Hepatocyte (in vitro differentiated cells): ENCODE data around the gene MYO1H. TPM values are rescaled to one million over a fixed set of nuclear protein-coding genes. Genes with fewer than 3 reads are reported as not detected.

Experiments
- DNase-seq: peaks from one replicate; pipeline ENCODE4 v3.0.0-alpha.2; 2016; ENCODE audit warnings: low spot score
- H2AFZ ChIP-seq: fragments of 200-600 bp; sonication (generic); 2 replicates; pipeline ENCODE4 v1.6.0; 2016; ENCODE audit warnings: antibody characterized with exemption, mild to moderate bottlenecking
- H3K27ac ChIP-seq: fragments of 200-600 bp; sonication (generic); 2 replicates; pipeline ENCODE4 v1.5.1; 2016; ENCODE audit warnings: mild to moderate bottlenecking
- H3K27me3 ChIP-seq: fragments of 200-600 bp; sonication (generic); 2 replicates; pipeline ENCODE4 v1.6.1; 2016
- H3K36me3 ChIP-seq: fragments of 200-600 bp; sonication (generic); replicated peaks from 2 replicates; pipeline ENCODE4 v1.5.1; 2016; ENCODE audit warnings: low read depth; ENCODE audit not compliant: insufficient read depth
- H3K4me1 ChIP-seq: fragments of 200-600 bp; sonication (generic); 2 replicates; pipeline ENCODE4 v1.5.1; 2016; ENCODE audit warnings: mild to moderate bottlenecking, moderate library complexity; ENCODE audit not compliant: insufficient read depth
- H3K4me2 ChIP-seq: fragments of 200-600 bp; sonication (generic); 2 replicates; pipeline ENCODE4 v1.6.0; 2016
- H3K4me3 ChIP-seq: fragments of 200-600 bp; sonication (generic); 2 replicates; pipeline ENCODE4 v1.5.1; 2016; ENCODE audit warnings: mild to moderate bottlenecking
- H3K79me2 ChIP-seq: fragments of 200-600 bp; sonication (generic); 2 replicates; pipeline ENCODE4 v1.6.0; 2017; ENCODE audit warnings: mild to moderate bottlenecking
- H3K9me2 ChIP-seq: fragments of 200-600 bp; sonication (generic); replicated peaks from 2 replicates; pipeline ENCODE4 v1.6.0; 2017; ENCODE audit warnings: mild to moderate bottlenecking; ENCODE audit not compliant: insufficient read depth
- H3K9me3 ChIP-seq: fragments of 200-600 bp; sonication (generic); 2 replicates; pipeline ENCODE4 v1.5.1; 2016; ENCODE audit warnings: low read depth, mild to moderate bottlenecking
- H4K20me1 ChIP-seq: fragments of 200-600 bp; sonication (generic); 2 replicates; pipeline ENCODE4 v1.6.0; 2016; ENCODE audit warnings: mild to moderate bottlenecking; ENCODE audit not compliant: insufficient read depth, poor library complexity, severe bottlenecking
- CTCF ChIP-seq: fragments of 200-600 bp; sonication (generic); IDR thresholded peaks from 2 replicates; pipeline ENCODE4 v1.5.1; 2016; ENCODE audit warnings: antibody characterized with exemption, mild to moderate bottlenecking; ENCODE audit not compliant: poor library complexity
- EZH2 ChIP-seq: fragments of 200-600 bp; sonication (generic); IDR thresholded peaks from 2 replicates; pipeline ENCODE4 v1.6.1; 2016; ENCODE audit warnings: antibody characterized with exemption, mild to moderate bottlenecking, borderline replicate concordance
- EZH2phosphoT487 ChIP-seq: fragments of 200-600 bp; sonication (generic); IDR thresholded peaks from one replicate; pipeline ENCODE4 v1.6.1; 2018; ENCODE audit warnings: antibody characterized with exemption, mild to moderate bottlenecking, low read depth, moderate library complexity; ENCODE audit not compliant: unreplicated experiment, severe bottlenecking
- WGBS: methylation state at CpG from one replicate; pipeline ENCODE4 v1.1.6; 2016; ENCODE audit warnings: low lambda C conversion rate; ENCODE audit errors: missing lambda C conversion rate; 5-methylcytosine and 5-hydroxymethylcytosine counted together
- polyA plus RNA-seq: library from polyadenylated mRNA; unstranded; fragments of >200 nt; fragmentation: Nextera tagmentation; extraction: Ambion mirVana; gene quantifications from 2 replicates; pipeline ENCODE4 v1.2.1, GENCODE V29; 2016
- total RNA-seq: library from RNA; depleted of rRNA; stranded (reverse); fragments of >200 nt; gene quantifications from 2 replicates; pipeline ENCODE4 v1.2.3, GENCODE V29; 2014

Gene MYO1H
- total and polyA plus RNA-seq, 2 experiments from 2014 or later: not detected

- Histone ChIP-seq H3K27me3 (no peaks in the 10 kb centered on the region), H3K79me2 (peaks cover 2% of the 10 kb centered on the region), H3K4me2 (no peak overlapping the region), H3K4me1 (no peaks in the 10 kb centered on the region), H3K36me3 (no peaks in the 10 kb centered on the region), H4K20me1 (no peaks in the 10 kb centered on the region), H3K9me3 (no peaks in the 10 kb centered on the region), H3K9me2 (no peaks in the 10 kb centered on the region), H3K4me3 (no peak overlapping the region), H3K27ac (no peak overlapping the region), H2AFZ (no peak overlapping the region)
- WGBS: 97% methylated on average over 8 of the region's 8 CpGs
- no peak for TF ChIP-seq EZH2
- no peak for TF ChIP-seq EZH2phosphoT487
- no peak for TF ChIP-seq CTCF
- no peak for DNase-seq
Observed at GRCh38 chr12:109448707-109449390, 101.1 kb downstream of the MYO1H start.

GRCh38 chr12:109449845-109450532, 102.3 kb downstream of the MYO1H start:
- Histone ChIP-seq H3K27ac (no peak overlapping the region), H3K9me3 (no peaks in the 10 kb centered on the region), H3K4me1 (no peaks in the 10 kb centered on the region), H3K27me3 (no peaks in the 10 kb centered on the region), H3K4me3 (no peak overlapping the region), H3K4me2 (no peak overlapping the region), H2AFZ (no peak overlapping the region), H4K20me1 (no peaks in the 10 kb centered on the region), H3K79me2 (peaks cover 2% of the 10 kb centered on the region), H3K9me2 (no peaks in the 10 kb centered on the region), H3K36me3 (no peaks in the 10 kb centered on the region)
- TF ChIP-seq EZH2phosphoT487 (no peak), CTCF (no peak), EZH2 (no peak)
- no peak for DNase-seq
- 88% methylated on average over 15 of the region's 16 CpGs for WGBS

- Histone ChIP-seq H3K79me2 (peaks cover 2% of the 10 kb centered on the region), H3K9me2 (no peaks in the 10 kb centered on the region), H2AFZ (no peak overlapping the region), H3K4me2 (no peak overlapping the region), H4K20me1 (no peaks in the 10 kb centered on the region), H3K4me1 (no peaks in the 10 kb centered on the region), H3K36me3 (no peaks in the 10 kb centered on the region), H3K4me3 (no peak overlapping the region), H3K9me3 (no peaks in the 10 kb centered on the region), H3K27ac (no peak overlapping the region), H3K27me3 (no peaks in the 10 kb centered on the region)
- no peak for TF ChIP-seq EZH2phosphoT487
- TF ChIP-seq CTCF: no peak
- TF ChIP-seq EZH2: no peak
- no peak for DNase-seq
- 88% methylated on average over 4 of the region's 4 CpGs for WGBS
Observed at GRCh38 chr12:109450980-109451379, 103.3 kb downstream of the MYO1H start.
